Head of caudate nucleus (tissue), 42 donors: ENCODE results near the gene CNOT11.
"Not testable (repeated sequence)": the region's sequence is repeated elsewhere in the genome, so short reads cannot be mapped to it uniquely, and the experiment has no call there.

Experiments used
- DNase-seq, 42 donors: peaks; one replicate each; pipeline versions ENCODE4 v3.0.0 to v3.0.0-alpha.2; 2020 to 2021; ENCODE audit warnings: mixed read lengths in 7 of 42
- intact Hi-C: fragments of 100-400 bp; cut with DNase I; formaldehyde crosslinking; loops from one replicate; pipeline ENCODE4 v1.15.0; 2022

CNOT11 gene

GRCh38 chr2:101300164-101300563 lies 47.5 kb downstream of the CNOT11 start:
- peak in 17 of 42 donors; percentile 14 to 74 (median 43) for DNase-seq
- intact Hi-C loops, result no loop called here

DNA sequence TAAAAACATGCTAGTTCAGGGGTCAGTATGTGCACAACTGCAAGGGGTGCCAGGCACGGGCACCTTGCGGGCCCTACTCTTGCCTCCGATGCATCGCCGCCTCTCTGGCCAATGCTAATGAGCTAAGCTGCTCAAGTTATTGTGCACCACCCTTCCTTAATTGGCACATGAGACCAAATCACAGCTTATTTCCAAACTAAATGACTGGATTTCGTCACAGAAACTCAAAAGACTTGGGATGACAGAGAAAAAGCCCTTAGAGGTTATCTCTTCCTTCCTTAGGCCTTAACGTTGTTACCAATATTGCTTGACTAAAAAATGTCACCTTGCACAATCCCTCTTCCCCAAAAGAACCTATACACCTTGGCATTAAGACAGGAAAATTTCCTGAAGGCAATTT lies 48.1 kb downstream of the CNOT11 start:
- no peak for DNase-seq
- intact Hi-C loops, result no loop called here

- DNase-seq, result no peak
- intact Hi-C loops, result no loop called here
Measured at GRCh38 chr2:101302016-101302415, 49.3 kb downstream of the CNOT11 start.

DNA sequence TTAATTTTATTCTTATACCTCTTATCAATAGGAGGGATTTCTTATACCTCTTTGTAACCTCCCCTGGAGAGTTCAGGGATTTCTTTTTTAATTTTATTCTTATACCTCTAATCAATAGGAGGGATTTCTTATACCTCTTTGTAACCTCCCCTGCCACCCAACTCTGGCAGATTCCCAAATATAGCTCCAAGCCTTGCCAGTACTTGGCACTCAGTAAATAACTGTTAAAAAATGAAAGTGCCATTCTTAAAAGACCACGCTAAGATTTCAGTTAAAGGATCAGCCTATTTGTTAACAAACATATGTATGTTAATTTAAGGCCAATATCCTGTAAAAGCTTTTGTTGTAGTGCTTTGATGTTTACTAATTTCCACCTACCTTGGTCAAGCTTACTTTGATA lies 51.0 kb downstream of the CNOT11 start:
- intact Hi-C loops, result no loop called here
- DNase-seq, result no peak

DNA sequence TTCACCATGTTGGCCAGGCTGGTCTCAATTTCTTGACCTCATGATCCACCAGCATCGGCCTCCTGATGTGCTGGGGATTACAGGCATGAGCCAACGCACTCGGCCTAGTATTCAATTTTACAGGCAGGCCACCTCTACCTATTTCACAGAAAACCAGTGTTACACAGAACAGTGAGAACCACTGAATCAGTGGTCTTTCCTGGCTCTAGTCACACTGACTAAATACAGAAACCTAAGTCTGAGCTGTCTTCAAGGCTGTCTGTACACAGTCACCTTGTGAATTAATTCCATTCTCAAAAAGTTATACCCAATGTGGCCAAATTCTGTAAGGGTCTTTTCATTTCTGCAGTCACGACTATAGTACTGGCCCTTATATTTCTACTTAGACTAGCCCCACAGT lies 52.3 kb downstream of the CNOT11 start:
- DNase-seq, result no peak
- intact Hi-C loops, result loop anchor here (5.0 kb wide), 1 partner anchor 53 kb away; the partner anchor contains the start of gene CNOT11

GRCh38 chr2:101305492-101306078 lies 52.9 kb downstream of the CNOT11 start:
- DNase-seq, result no peak
- intact Hi-C loops, result loop anchor here (5.0 kb wide), 1 partner anchor 53 kb away; the partner anchor contains the start of gene CNOT11

- intact Hi-C loops, result loop anchor here (5.0 kb wide), 1 partner anchor 54 kb away; the partner anchor contains the start of gene CNOT11
- DNase-seq, result peak in 1 of 42 donors; percentile 47
Measured at GRCh38 chr2:101306410-101306809, 53.7 kb downstream of the CNOT11 start.

- no peak for DNase-seq
- intact Hi-C loops, result loop anchor here (5.0 kb wide), 1 partner anchor 55 kb away; the partner anchor contains the start of gene CNOT11
Measured at GRCh38 chr2:101307503-101307902, 54.8 kb downstream of the CNOT11 start.

GRCh38 chr2:101307950-101308431 lies 55.3 kb downstream of the CNOT11 start:
- DNase-seq, result peak in 16 of 42 donors; percentile 7 to 51 (median 29)
- intact Hi-C loops, result loop anchor here (5.0 kb wide), 1 partner anchor 56 kb away; the partner anchor contains the start of gene CNOT11

DNA sequence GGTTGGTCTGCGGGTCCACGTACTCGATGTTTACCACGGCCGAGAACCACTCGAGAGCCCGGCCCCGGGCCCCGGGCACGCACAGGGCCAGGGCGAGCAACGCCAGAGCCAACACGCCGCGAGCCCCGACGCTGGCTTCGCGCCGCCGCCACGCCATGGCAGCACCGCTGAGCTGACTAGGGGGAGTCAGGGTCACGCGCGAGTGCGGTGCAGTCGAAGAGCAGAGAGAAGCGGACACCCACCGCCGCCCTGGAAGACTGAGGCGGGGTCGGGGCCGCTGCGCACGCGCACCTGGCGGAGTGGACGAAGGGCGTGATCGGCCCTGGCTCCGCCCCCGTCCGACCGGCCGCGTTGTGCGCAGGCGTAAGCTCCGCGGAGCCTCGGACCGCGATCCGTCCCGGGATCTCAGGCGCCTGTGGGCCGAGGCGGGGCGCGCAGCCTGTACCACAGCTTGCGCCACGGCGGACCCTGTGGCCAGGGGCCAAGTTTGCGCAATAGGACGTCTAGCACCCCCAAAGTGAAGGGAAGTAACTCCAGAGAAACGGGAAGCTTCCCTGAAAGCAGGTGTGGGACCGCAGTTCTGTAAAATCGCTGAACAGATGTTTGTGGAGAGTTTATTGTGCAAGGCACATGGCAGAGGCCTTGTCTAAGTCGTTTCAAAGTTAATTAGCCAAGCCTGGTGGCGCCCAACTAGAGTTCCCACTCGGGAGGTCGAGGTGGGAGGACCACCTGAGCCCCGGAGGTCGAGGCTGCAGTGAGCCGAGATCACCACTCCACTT lies 55.9 kb downstream of the CNOT11 start, which contains the start of gene RNF149:
Gene RNF149, minus strand, starts transcription at position 270 of the 779 bp plus-strand sequence. Its CDS starts 113 bp downstream, at position 157.
- peak; percentile 68 to 97 (median 92) for DNase-seq
- intact Hi-C loops, result loop anchor here (5.0 kb wide), 1 partner anchor 56 kb away; the partner anchor contains the start of gene CNOT11

DNA sequence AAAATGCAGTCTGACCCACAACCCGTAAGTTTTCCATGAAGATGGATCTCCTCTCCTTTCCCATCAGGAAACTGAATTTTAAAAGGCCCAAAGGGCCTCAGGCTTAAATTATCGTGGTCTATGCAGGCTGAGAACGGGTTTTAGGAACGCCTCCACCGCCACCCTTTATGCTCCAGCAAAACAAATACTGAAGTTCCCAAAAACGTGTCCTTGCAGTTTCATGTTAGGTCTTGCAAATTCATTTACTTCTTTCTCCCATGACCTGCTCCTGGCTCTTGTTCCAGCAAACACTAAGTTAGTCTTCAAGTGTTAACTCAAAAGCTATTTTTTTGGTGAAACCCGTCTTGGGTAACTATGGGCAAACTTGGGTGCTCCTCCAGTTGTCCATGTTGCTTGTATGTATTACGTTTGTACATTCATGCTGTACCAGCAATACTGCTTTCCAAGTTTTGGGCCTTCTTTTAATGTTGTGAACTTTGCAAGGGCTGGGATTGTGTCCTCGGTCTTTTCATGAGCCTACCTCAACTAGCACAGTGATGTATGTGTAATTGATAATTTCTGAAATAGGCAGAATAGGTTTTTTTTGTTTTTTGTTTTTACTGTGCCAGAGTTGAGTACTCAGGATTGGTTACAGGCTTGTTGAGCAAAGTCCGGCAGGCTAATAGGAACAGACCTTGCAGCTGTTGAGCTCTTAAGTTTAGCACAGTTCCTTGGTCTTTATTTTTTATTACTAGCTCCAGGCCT lies 57.6 kb downstream of the CNOT11 start:
- intact Hi-C loops, result no loop called here

GRCh38 chr2:101310834-101311695 lies 58.4 kb downstream of the CNOT11 start:
- intact Hi-C loops, result no loop called here
- DNase-seq, result no peak

More for the DNA sequence above, 57.6 kb downstream of the CNOT11 start:
- DNase-seq, result no peak

GRCh38 chr2:101311696-101312017 lies 59.0 kb downstream of the CNOT11 start:
- DNase-seq, result no peak
- intact Hi-C loops, result no loop called here

- intact Hi-C loops, DNase-seq: not testable (repeated sequence)
Measured at GRCh38 chr2:101316568-101316967, 63.9 kb downstream of the CNOT11 start.
